IPS-NIHi7 (cell line): Measurements from ENCODE around the gene HOXA9.

Experiments used
- DNase-seq: peaks from one replicate; pipeline ENCODE4 v3.0.0; 2012; ENCODE audit warnings: mixed read lengths; ENCODE audit errors: extremely low spot score

HOXA9 gene

DNA sequence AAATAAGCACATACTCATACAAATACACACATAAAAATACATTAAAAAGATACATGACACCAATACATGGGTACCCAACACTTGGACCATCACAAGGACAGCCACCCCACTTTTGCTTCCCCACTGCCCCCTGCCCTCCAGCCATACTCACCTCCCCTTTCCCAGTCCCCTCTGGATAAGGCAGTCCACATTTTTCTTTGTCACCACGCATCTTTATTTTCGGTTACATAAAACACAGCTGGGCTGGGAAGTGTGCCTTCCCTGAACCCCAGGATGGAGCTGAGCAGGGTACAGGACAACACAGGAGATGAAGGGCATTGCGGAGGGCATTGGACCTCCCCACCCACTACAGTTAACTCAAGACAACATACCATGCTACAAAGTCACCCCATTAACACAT is 11.8 kb downstream of the HOXA9 start:
- no peak for DNase-seq

- DNase-seq: no peak
These were observed 12.4 kb downstream of the HOXA9 start for GRCh38 chr7:27152816-27153442.

GRCh38 chr7:27151931-27152815 is 13.2 kb downstream of the HOXA9 start, which contains the start of gene HOXA3:
Gene HOXA3 (minus strand): TSS chr7:27152583. CDS start chr7:27110640, 41,943 bp downstream.
- DNase-seq: no peak

GRCh38 chr7:27151341-27151930 is 13.9 kb downstream of the HOXA9 start:
- peak; percentile 3 for DNase-seq

GRCh38 chr7:27150568-27151340 is 14.6 kb downstream of the HOXA9 start:
- peak; percentile 81 for DNase-seq

GRCh38 chr7:27149842-27150567 is 15.3 kb downstream of the HOXA9 start:
- no peak for DNase-seq

DNA sequence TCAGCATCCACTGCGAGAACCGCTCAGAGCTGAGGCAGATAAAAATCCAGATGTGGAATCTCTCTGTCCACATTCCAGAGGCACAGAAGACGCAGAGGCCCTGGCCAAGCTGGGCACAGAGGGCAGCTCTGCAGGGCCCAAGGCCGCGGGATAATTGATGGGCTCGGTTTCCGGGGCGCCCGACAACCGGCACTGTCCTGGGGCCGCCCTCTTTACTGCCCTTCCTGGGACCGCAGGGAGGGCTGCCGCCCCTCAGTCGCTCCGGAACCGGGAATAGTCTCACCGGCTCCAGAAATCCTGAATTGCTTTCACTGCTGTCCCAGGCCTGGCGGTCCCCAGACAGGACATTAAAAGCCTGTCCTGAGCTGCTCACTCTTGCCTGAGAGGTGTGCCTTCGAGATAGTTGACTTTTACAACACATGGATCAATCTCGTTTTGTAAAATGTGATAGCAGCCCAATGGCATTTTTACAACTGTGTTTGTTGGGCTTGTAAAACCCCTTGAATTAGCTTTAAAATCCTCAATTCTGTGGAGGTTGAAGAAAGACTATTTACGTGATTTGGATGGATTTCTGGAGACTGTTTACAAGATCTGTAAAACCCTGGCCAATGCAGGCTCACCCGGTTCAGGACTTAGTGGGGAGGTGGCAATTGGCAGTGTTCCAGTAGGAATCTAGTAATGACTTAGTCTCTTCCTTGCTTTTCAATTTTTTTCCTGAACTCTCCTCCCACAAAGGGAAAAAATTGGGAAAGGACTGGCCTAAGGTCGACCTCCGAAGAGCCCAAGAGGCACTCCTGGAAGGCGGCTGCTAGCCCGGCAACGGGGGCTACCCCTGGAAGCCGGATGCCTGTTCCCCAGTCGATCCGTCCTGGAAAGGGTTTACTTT is 16.3 kb downstream of the HOXA9 start:
- DNase-seq: no peak

DNA sequence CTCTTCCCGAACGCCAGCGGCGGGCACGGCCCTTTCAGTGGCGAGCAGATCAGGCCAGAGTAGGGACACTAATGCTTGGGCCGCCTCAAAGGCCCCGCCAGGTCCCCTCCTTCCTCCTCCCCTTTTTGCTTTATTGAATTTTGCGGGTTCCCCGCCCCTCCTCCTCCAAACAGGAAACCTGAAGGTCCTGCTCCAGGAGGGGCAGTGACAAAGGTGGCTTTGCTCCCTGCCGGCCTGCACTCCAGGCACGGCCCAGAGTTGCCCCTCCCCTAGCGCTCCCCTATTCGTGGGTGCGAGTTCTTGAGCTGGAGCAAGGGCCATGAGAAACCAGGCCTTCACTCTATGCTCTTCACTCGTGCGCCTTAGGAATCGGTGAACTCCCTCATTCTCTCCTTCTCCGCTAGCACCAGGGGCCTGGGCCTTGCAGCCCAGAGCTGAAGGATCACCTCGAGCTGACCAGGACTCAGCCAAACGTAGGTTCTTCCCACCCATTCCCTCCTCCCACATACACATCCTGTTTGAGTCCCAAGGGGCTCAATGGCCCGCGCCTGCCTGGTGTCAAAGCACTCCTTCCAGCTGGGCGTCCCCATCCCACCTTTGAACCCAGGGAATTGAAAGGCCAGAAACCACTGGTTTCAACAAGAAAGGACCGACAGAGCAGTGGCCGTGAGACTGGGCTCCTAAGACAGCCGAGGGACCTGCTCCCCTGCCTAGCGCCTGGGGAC is 17.1 kb downstream of the HOXA9 start:
- DNase-seq: no peak

GRCh38 chr7:27147199-27148030 is 17.9 kb downstream of the HOXA9 start, which contains the start of gene HOXA6:
Gene HOXA6 (minus strand): TSS chr7:27147774. CDS start chr7:27147749, 25 bp downstream.
- DNase-seq: no peak

DNA sequence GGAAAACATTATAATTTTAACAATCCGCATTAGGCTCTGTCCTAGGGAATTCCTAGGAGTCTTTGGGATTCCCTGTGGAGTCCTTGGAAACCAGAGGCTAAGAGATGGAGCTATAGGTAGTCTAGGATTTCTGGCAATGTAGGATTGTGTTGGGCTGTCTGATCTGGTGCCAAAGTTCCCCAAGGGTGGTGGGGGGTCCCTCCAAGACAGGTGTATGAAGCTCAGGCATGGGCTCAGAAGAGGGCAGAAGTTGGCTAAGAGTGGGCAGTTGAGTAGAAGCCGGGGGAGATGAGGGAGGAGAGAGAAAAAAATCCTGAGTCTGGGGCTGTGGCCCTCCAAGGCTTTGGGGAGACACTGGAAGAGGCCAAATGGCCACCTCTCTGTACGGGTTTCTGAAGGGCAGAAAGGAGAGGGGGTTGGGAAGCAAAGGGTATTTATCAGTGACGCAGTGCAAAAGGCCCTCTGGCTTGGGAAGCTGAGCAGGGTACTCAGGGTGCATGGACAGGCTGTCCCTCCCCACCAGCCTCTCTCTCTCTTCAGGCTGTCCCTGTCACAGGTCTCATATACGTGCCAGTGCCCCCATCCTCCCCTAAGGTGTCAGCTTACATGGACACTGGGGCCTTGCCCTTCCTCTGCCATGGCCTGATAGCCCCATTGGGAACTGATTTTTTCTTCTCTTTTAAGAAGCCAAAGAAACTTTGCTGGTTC is 18.7 kb downstream of the HOXA9 start:
- no peak for DNase-seq

DNA sequence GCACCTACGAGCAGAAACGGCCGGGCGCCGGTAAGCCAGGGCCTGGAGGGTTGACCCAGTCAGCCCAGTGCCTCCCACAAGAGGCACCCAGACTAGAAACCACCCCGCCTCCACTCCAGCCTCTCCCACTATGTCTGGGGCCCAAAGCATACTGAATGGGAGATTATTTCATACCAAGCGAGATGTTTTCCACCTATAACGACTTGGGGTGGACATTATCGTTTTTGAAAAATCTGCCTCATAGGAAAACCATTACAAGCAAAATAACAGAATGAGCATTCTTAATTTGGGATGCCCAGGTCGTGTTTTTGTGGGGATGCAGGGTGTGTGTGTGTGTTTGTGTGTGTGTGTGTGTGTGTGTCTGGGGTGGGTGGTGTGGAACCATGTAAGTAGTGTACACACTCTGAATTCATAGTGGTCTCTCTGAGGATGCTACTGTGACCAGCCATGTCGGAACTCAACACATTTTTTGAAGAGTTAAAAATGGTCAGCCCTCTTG is 19.4 kb downstream of the HOXA9 start:
- no peak for DNase-seq

- DNase-seq: no peak
These were observed 20.0 kb downstream of the HOXA9 start for GRCh38 chr7:27145165-27145913.

DNA sequence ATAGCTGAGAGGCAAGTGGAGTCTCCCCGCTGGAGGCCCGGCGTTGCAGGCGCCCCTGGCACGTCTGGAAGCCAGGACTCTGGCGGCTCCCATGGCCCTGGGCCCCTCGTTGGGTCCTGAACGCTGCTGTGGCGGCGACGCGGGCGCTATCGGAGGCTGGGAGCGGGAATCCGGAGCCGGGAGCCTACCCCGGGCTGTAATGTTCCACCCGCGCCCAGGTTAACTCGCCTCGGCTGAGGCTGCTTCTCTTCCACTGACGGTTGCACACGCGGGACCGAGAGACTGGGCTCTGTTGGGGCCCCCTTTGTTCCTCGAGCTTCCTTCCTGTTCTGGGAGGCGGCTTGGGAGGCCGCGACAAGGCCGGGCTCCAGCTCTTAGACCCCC is 20.6 kb downstream of the HOXA9 start:
- no peak for DNase-seq

DNA sequence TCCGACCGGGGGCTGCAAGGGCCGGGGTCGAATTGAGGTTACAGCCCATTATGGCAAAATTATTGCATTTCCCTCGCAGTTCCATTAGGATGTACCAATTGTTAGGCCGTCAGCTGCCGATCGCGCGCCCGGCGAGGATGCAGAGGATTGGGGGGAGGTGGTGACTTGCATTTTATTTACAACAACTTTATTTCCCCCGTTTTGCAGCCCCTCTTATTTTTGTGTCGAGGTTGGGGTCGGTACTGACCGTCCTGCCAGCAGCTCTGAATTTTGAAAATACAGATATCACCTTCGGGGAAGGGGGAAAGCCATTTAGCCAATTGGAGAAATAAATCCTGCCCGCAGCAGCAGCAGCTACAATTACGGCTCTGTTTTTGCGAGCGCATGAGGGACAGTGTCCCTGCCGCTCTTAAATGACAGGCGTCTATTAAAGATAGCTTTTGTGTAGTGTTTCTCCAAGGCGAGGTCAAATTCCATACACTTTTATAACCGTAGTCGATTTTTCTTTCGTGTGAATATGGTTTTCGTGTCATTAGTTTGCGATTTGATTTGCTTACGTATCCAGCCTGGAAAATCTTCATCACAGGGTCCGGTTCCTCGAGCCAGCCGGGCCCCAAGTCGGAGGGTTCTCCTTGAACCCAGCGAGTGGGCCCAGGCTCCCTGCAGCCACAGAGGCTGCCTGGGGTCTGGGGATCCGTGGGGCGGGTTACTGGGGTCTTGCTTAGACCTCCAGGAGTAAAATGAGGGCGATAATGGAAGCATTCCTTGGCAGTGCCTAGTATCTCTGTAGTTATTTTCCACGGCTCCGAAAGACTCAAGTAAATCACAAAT is 21.2 kb downstream of the HOXA9 start:
- no peak for DNase-seq

DNA sequence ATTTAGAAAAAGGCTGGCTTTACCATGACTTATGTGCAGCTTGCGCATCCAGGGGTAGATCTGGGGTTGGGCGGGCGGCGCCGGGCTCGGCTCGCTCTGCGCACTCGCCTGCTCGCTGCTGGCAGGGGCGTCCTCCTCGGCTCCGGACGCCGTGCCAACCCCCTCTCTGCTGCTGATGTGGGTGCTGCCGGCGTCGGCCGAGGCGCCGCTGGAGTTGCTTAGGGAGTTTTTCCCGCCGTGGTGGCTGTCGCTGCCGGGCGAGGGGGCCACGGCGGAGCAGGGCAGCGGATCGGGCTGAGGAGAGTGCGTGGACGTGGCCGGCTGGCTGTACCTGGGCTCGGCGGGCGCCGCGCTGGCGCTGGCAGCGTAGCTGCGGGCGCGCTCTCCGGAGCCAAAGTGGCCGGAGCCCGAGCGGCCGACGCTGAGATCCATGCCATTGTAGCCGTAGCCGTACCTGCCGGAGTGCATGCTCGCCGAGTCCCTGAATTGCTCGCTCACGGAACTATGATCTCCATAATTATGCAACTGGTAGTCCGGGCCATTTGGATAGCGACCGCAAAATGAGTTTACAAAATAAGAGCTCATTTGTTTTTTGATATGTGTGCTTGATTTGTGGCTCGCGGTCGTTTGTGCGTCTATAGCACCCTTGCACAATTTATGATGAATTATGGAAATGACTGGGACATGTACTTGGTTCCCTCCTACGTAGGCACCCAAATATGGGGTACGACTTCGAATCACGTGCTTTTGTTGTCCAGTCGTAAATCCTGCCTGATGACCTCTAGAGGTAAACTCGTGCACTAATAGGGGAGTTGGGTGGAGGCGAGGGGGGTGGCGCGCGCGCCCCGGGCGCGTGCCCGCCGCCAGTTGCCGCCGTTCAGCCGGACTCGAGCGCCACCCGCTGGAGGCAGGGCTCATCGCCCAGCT is 22.1 kb downstream of the HOXA9 start, which contains the start of gene HOXA5:
TSS of gene HOXA5 (minus strand) at position 659 of the 927 bp plus-strand sequence. CDS start at position 585, 74 bp downstream.
- peak; percentile 87 for DNase-seq
